ENCODE results near the gene MRC1. TPM values are rescaled to one million over a fixed set of nuclear protein-coding genes. Genes with fewer than 3 reads are reported as not detected.

Gene MRC1
- total RNA-seq = under 1 TPM; 0.08 TPM
- 0.85 TPM for polyA plus RNA-seq (2013, experiment 1 of 2)
- polyA plus RNA-seq (2013, experiment 2 of 2) = 0.71 TPM
- total RNA-seq = 0 to 17.9 (median 0.62) reads per million in 172 experiments

DNA sequence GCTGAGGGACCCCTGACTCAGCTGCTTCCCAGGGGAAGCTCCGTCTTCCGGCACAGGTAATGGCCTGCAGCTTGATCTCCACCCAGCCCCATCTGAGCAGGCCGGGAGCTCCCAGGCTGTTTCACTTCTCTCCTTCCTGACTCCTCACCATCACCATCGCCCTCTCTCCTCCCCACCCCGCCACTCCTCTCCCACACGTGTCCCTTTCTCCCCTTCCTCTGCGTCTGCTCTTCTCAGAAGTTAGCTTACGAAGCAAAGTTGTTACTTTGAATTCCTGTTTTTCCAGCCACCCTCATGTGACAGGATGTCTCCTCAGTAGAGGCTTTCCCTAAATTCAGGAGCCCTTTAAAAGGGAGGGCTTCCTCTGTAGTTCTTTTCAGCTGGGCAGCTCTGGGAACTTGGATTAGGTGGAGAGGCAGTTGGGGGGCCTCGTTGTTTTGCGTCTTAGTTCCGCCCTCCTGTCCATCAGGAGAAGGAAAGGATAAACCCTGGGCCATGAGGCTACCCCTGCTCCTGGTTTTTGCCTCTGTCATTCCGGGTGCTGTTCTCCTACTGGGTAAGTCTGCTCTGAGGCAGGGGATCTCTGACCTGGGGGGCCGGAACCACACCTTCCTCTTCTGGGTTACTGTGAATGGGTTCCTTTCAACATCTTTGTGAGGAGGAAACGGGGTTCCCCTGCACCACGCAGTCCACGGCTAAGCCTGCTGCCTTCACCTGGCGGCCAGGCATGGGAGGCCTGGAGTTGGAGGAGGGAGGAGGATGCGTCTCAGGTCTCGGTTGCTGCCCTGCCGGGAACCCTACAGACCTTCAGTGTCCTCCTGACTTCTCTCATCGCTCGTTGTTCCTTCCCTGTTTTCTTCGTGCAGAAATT, at the start of gene MRC1:
Gene MRC1, plus strand, starts transcription at position 378 of the 871 bp plus-strand sequence. Its CDS starts 118 bp downstream, at position 496.
- Histone ChIP-seq H3K4me3 (ENCODE audit: low read length) (peak within 1 kb of the TSS; percentile 2), H3K27me3 (ENCODE audit: control insufficient read depth in 1 of 2, insufficient read depth in 2 of 2, low read length in 2 of 2) (peaks cover 0 to 5% of the 10 kb centered on the region in 2 experiments), H3K36me3 (ENCODE audit: insufficient read depth, low read length) (no peaks in the 10 kb centered on the region), H3K27ac (ENCODE audit: low read depth in 1 of 2, low read length in 2 of 2) (no peak within 1 kb of the TSS), H3K4me1 (ENCODE audit: insufficient read depth, low read length) (no peaks in the 10 kb centered on the region), H3K9me3 (ENCODE audit: control insufficient read depth in 1 of 2, insufficient read depth in 1 of 2, low read length in 2 of 2) (no peaks in the 10 kb centered on the region)
- ATAC-seq (ENCODE audit: poor library complexity) (no peak), DNase-seq (peak in 1 of 14 experiments; percentile 15)
- POLR2A ChIA-PET = no interaction called here
- H3K9me3 Mint-ChIP-seq = no peaks in the 10 kb centered on the region
- CTCF ChIA-PET = no interaction called here
- TF ChIP-seq, protein P1, sequence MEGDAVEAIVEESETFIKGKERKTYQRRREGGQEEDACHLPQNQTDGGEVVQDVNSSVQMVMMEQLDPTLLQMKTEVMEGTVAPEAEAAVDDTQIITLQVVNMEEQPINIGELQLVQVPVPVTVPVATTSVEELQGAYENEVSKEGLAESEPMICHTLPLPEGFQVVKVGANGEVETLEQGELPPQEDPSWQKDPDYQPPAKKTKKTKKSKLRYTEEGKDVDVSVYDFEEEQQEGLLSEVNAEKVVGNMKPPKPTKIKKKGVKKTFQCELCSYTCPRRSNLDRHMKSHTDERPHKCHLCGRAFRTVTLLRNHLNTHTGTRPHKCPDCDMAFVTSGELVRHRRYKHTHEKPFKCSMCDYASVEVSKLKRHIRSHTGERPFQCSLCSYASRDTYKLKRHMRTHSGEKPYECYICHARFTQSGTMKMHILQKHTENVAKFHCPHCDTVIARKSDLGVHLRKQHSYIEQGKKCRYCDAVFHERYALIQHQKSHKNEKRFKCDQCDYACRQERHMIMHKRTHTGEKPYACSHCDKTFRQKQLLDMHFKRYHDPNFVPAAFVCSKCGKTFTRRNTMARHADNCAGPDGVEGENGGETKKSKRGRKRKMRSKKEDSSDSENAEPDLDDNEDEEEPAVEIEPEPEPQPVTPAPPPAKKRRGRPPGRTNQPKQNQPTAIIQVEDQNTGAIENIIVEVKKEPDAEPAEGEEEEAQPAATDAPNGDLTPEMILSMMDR (IDR thresholded peaks at IDR 0.05) = no peak
- no peak within 1 kb of the TSS for H3K4me3 Mint-ChIP-seq
- no peak within 1 kb of the TSS for H3K27ac Mint-ChIP-seq
- H3K36me3 Mint-ChIP-seq (ENCODE audit: low read depth) = no peaks in the 10 kb centered on the region
- H3K27me3 Mint-ChIP-seq = peaks cover 44% of the 10 kb centered on the region
- intact Hi-C loops (cut with DNase I, micrococcal nuclease) = no loop called here
- no peaks in the 10 kb centered on the region for H3K4me1 Mint-ChIP-seq (ENCODE audit: low read depth)

DNA sequence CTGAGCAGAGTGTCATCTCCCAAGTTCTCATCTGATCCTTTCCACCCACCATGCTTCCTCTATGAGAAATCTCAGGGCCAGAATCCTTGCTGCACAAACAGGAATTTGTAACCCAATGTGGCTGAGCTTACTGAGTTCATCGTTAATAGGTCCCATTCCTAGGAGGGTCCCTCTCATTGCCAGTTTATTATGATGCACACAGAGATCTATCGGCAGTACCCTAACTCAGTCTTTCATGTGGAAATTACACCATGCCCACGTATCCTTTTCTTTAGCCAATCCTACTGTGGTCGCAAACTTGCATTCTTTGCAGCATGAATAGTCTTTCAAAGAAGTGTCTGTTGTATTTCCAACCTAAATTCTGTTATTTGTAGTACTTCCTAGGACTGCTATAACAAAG, 45.0 kb upstream of the MRC1 start:
- Histone ChIP-seq H3K36me3 (ENCODE audit: insufficient read depth, low read length) (no peaks in the 10 kb centered on the region), H3K27me3 (ENCODE audit: control insufficient read depth in 1 of 2, insufficient read depth in 2 of 2, low read length in 2 of 2) (no peaks in the 10 kb centered on the region), H3K9me3 (ENCODE audit: control insufficient read depth in 1 of 2, insufficient read depth in 1 of 2, low read length in 2 of 2) (no peaks in the 10 kb centered on the region), H3K27ac (ENCODE audit: low read depth in 1 of 2, low read length in 2 of 2) (no peak overlapping the region), H3K4me1 (ENCODE audit: insufficient read depth, low read length) (no peaks in the 10 kb centered on the region), H3K4me3 (ENCODE audit: low read length) (no peak overlapping the region)
- ATAC-seq (ENCODE audit: poor library complexity) (no peak), DNase-seq (no peak)
- Mint-ChIP-seq H3K36me3 (ENCODE audit: low read depth) (no peaks in the 10 kb centered on the region), H3K9me3 (no peaks in the 10 kb centered on the region), H3K27me3 (no peaks in the 10 kb centered on the region), H3K4me1 (ENCODE audit: low read depth) (no peaks in the 10 kb centered on the region), H3K27ac (no peak overlapping the region), H3K4me3 (no peak overlapping the region)
- TF ChIP-seq, protein P1 (IDR thresholded peaks at IDR 0.05) = no peak
- intact Hi-C loops (cut with DNase I, micrococcal nuclease) = no loop called here
- CTCF ChIA-PET = no interaction called here
- POLR2A ChIA-PET = no interaction called here

DNA sequence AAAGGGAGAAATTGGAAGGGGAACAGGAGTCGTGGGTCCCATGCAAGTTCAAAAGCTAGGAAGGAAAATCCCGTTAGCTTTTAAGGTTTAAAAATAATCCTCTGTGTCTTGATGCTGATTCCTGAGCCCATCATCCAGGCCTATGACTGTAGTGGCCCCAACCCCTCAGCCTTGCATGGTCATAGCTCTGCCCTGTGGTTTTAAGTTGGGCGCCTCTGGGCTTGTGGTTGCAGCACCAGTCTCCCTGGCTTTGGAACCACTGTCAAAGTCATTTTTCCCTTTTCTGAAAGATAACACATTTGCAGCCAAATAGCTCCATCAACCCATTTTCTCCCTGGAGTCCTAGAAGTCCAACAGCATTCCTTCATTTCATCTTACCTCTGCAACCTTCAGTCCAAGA, 43.5 kb upstream of the MRC1 start:
- ChIA-PET CTCF (no interaction called here), POLR2A (no interaction called here)
- Histone ChIP-seq H3K27ac (ENCODE audit: low read depth in 1 of 2, low read length in 2 of 2) (no peak overlapping the region), H3K27me3 (ENCODE audit: control insufficient read depth in 1 of 2, insufficient read depth in 2 of 2, low read length in 2 of 2) (no peaks in the 10 kb centered on the region), H3K9me3 (ENCODE audit: control insufficient read depth in 1 of 2, insufficient read depth in 1 of 2, low read length in 2 of 2) (no peaks in the 10 kb centered on the region), H3K4me1 (ENCODE audit: insufficient read depth, low read length) (no peaks in the 10 kb centered on the region), H3K36me3 (ENCODE audit: insufficient read depth, low read length) (no peaks in the 10 kb centered on the region), H3K4me3 (ENCODE audit: low read length) (no peak overlapping the region)
- TF ChIP-seq, protein P1 (IDR thresholded peaks at IDR 0.05) = no peak
- Mint-ChIP-seq H3K4me3 (no peak overlapping the region), H3K9me3 (no peaks in the 10 kb centered on the region), H3K36me3 (ENCODE audit: low read depth) (no peaks in the 10 kb centered on the region), H3K4me1 (ENCODE audit: low read depth) (no peaks in the 10 kb centered on the region), H3K27me3 (no peaks in the 10 kb centered on the region), H3K27ac (no peak overlapping the region)
- intact Hi-C loops (cut with DNase I, micrococcal nuclease) = no loop called here
- ATAC-seq (ENCODE audit: poor library complexity) (no peak), DNase-seq (no peak)

Measured in CD4-positive, alpha-beta T cell (primary cell).